HepG2 (cell line): Measurements from ENCODE around the gene PBOV1. TPM values are rescaled to one million over a fixed set of nuclear protein-coding genes. Genes with fewer than 3 reads are reported as not detected.

Experiments
- ELF1 ChIP-seq: sonication (generic); formaldehyde crosslinking; IDR thresholded peaks from 2 replicates; pipeline ENCODE4 v1.4.0; 2020; ENCODE audit warnings: missing genetic modification reagents
- ELF3 ChIP-seq: IDR thresholded peaks from 2 replicates; pipeline ENCODE4 v1.6.1; 2016; ENCODE audit warnings: missing genetic modification reagents, missing compliant biosample characterization
- FOXK2 ChIP-seq: fragments of 450-650 bp; IDR thresholded peaks from 2 replicates; pipeline ENCODE4 v1.6.1; 2016
- GABPB1 ChIP-seq: IDR thresholded peaks from 2 replicates; pipeline ENCODE4 v1.6.1; 2016; ENCODE audit warnings: mild to moderate bottlenecking, missing genetic modification reagents, moderate library complexity, missing compliant biosample characterization
- GZF1 ChIP-seq: sonication (generic); formaldehyde crosslinking; IDR thresholded peaks from 2 replicates; pipeline ENCODE4 v1.5.1; 2020; ENCODE audit warnings: mild to moderate bottlenecking, missing genetic modification reagents
- HOXD1 ChIP-seq: sonication (generic); formaldehyde crosslinking; IDR thresholded peaks from 2 replicates; pipeline ENCODE4 v1.5.0; 2020; ENCODE audit warnings: missing genetic modification reagents
- KLF12 ChIP-seq: sonication (generic); formaldehyde crosslinking; IDR thresholded peaks from 2 replicates; pipeline ENCODE4 v1.4.0; 2020; ENCODE audit warnings: missing genetic modification reagents, borderline replicate concordance
- KMT2B ChIP-seq: IDR thresholded peaks from 2 replicates; pipeline ENCODE4 v1.6.1; 2016; ENCODE audit warnings: missing genetic modification reagents, missing compliant biosample characterization
- MED1 ChIP-seq: sonication (generic); formaldehyde crosslinking; IDR thresholded peaks from 2 replicates; pipeline ENCODE4 v1.4.0; 2020; ENCODE audit warnings: missing genetic modification reagents
- MEF2D ChIP-seq: sonication (generic); formaldehyde crosslinking; IDR thresholded peaks from 2 replicates; pipeline ENCODE4 v1.5.1; 2020; ENCODE audit warnings: mild to moderate bottlenecking, missing genetic modification reagents
- MZF1 ChIP-seq: sonication (generic); formaldehyde crosslinking; IDR thresholded peaks from 2 replicates; pipeline ENCODE4 v1.8.1; 2023; ENCODE audit warnings: mild to moderate bottlenecking, missing genetic modification reagents, borderline replicate concordance
- NFIB ChIP-seq: sonication (generic); formaldehyde crosslinking; IDR thresholded peaks from 2 replicates; pipeline ENCODE4 v1.9.0; 2021; ENCODE audit warnings: missing genetic modification reagents, mild to moderate bottlenecking, borderline replicate concordance
- PCBP1 ChIP-seq: fragments of 200-400 bp; formaldehyde crosslinking; IDR thresholded peaks from 2 replicates; pipeline ENCODE4 v1.6.1; 2017; ENCODE audit warnings: mild to moderate bottlenecking, low read depth, low read length, borderline replicate concordance
- POGZ ChIP-seq: sonication (generic); formaldehyde crosslinking; IDR thresholded peaks from 2 replicates; pipeline ENCODE4 v1.4.0; 2020; ENCODE audit warnings: mild to moderate bottlenecking, missing genetic modification reagents
- RCOR2 ChIP-seq: IDR thresholded peaks from 2 replicates; pipeline ENCODE4 v1.6.1; 2016; ENCODE audit warnings: missing biosample characterization, missing genetic modification reagents
- SALL1 ChIP-seq: sonication (generic); formaldehyde crosslinking; IDR thresholded peaks from 2 replicates; pipeline ENCODE4 v1.8.0; 2022; ENCODE audit warnings: mild to moderate bottlenecking, missing genetic modification reagents
- SIX1 ChIP-seq: sonication (generic); formaldehyde crosslinking; IDR thresholded peaks from 2 replicates; pipeline ENCODE4 v1.4.0; 2020; ENCODE audit warnings: missing genetic modification reagents, borderline replicate concordance
- SOX5 ChIP-seq: IDR thresholded peaks from 2 replicates; pipeline ENCODE4 v1.6.1; 2016; ENCODE audit warnings: borderline replicate concordance
- TEAD3 ChIP-seq: optimal IDR thresholded peaks from 2 replicates; pipeline ENCODE3; 2016; ENCODE audit warnings: borderline replicate concordance
- WIZ ChIP-seq: sonication (generic); formaldehyde crosslinking; IDR thresholded peaks from 2 replicates; pipeline ENCODE4 v1.5.1; 2020; ENCODE audit warnings: mild to moderate bottlenecking, missing genetic modification reagents
- polyA plus RNA-seq, 8 experiments: library from polyadenylated mRNA; depleted of rRNA in 3 of 8; stranded (reverse) in 7 of 8; unstranded in 1 of 8; fragments of >200 nt; fragmentation: Illumina TruSeq in 4 of 8; extraction: Trizol in 4 of 8; gene quantifications; 2 replicates each; pipeline versions ENCODE4 v1.2.1 to v1.2.3, GENCODE V29; 2011 to 2016; ENCODE audit warnings: low read depth in 4 of 8, missing spikeins in 1 of 8, mixed read lengths in 1 of 8; ENCODE audit not compliant: insufficient read depth in 1 of 8
- total RNA-seq, 5 experiments: library from RNA; depleted of rRNA; stranded (reverse); fragments of >200 nt; fragmentation: Illumina TruSeq; extraction: Trizol; gene quantifications; 2 replicates each; pipeline ENCODE4 v1.2.3, GENCODE V29; 2016; ENCODE audit warnings: low read depth in 1 of 5
- TF ChIP-seq, protein P1 (sequence below): sonication (generic); formaldehyde crosslinking; IDR thresholded peaks from 2 replicates; pipeline ENCODE4 v1.9.0; 2021; ENCODE audit warnings: missing genetic modification reagents, borderline replicate concordance
- TF ChIP-seq, protein P2 (sequence below): sonication (generic); formaldehyde crosslinking; conservative IDR thresholded peaks from 2 replicates; pipeline ENCODE4 v1.4.0; 2020; ENCODE audit warnings: mild to moderate bottlenecking, missing genetic modification reagents, moderate library complexity
- TF ChIP-seq, protein P3 (sequence below): sonication (generic); formaldehyde crosslinking; IDR thresholded peaks from 2 replicates; pipeline ENCODE4 v1.4.0; 2020; ENCODE audit warnings: missing genetic modification reagents

PBOV1 gene
- total and polyA plus RNA-seq, 2 of the 13 experiments (the other 11 are each of a cell fraction or from before 2014, with no cell fraction given) = not detected

DNA sequence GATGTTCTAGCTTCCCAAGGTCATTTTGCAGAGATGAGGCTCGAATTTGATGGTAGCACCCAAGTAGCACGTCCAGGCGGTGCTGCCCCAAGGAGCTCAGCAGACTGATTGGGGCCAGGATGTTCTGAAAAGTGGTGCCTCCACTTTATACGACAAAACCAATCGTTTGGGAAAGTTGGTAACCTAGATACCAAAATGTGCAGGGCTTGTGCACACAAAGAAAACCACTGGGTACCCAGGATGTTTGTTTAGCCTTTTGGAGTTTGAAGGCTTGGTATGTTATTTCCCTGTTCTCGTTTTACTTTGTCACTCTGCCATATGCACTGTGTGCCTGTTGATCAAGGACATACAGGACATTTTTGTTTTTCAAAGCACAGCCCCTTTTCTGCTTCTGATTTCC is 40.7 kb upstream of the PBOV1 start (continued):
- TF ChIP-seq ELF1 (CRISPR knock-in tag) (no peak), MEF2D (CRISPR knock-in tag) (0 out of 2 replicates have a peak, but pooled peaks have one; percentile 22), RCOR2 (CRISPR knock-in tag) (peak; percentile 58), WIZ (CRISPR knock-in tag) (0 out of 2 replicates have a peak, but pooled peaks have one; percentile 41), GABPB1 (no peak), TEAD3 (CRISPR knock-in tag) (peak; percentile 93), PCBP1 (no peak), HOXD1 (CRISPR knock-in tag) (no peak), POGZ (CRISPR knock-in tag) (peak; percentile 49; the same call in 1 of the 2 replicates), FOXK2 (no peak), KMT2B (CRISPR knock-in tag) (no peak), SALL1 (CRISPR knock-in tag) (peak; percentile 73), NFIB (no peak), GZF1 (CRISPR knock-in tag) (no peak), SOX5 (CRISPR knock-in tag) (peak; percentile 86), MZF1 (no peak), KLF12 (CRISPR knock-in tag) (no peak), MED1 (CRISPR knock-in tag) (peak; percentile 69), ELF3 (CRISPR knock-in tag) (peak; percentile 97), SIX1 (CRISPR knock-in tag) (peak; percentile 27; the same call in 1 of the 2 replicates)
- TF ChIP-seq, protein P1, sequence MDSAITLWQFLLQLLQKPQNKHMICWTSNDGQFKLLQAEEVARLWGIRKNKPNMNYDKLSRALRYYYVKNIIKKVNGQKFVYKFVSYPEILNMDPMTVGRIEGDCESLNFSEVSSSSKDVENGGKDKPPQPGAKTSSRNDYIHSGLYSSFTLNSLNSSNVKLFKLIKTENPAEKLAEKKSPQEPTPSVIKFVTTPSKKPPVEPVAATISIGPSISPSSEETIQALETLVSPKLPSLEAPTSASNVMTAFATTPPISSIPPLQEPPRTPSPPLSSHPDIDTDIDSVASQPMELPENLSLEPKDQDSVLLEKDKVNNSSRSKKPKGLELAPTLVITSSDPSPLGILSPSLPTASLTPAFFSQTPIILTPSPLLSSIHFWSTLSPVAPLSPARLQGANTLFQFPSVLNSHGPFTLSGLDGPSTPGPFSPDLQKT (CRISPR knock-in tag) = no peak
- TF ChIP-seq, protein P2, sequence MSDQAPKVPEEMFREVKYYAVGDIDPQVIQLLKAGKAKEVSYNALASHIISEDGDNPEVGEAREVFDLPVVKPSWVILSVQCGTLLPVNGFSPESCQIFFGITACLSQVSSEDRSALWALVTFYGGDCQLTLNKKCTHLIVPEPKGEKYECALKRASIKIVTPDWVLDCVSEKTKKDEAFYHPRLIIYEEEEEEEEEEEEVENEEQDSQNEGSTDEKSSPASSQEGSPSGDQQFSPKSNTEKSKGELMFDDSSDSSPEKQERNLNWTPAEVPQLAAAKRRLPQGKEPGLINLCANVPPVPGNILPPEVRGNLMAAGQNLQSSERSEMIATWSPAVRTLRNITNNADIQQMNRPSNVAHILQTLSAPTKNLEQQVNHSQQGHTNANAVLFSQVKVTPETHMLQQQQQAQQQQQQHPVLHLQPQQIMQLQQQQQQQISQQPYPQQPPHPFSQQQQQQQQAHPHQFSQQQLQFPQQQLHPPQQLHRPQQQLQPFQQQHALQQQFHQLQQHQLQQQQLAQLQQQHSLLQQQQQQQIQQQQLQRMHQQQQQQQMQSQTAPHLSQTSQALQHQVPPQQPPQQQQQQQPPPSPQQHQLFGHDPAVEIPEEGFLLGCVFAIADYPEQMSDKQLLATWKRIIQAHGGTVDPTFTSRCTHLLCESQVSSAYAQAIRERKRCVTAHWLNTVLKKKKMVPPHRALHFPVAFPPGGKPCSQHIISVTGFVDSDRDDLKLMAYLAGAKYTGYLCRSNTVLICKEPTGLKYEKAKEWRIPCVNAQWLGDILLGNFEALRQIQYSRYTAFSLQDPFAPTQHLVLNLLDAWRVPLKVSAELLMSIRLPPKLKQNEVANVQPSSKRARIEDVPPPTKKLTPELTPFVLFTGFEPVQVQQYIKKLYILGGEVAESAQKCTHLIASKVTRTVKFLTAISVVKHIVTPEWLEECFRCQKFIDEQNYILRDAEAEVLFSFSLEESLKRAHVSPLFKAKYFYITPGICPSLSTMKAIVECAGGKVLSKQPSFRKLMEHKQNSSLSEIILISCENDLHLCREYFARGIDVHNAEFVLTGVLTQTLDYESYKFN = peak; percentile 85
- TF ChIP-seq, protein P3, sequence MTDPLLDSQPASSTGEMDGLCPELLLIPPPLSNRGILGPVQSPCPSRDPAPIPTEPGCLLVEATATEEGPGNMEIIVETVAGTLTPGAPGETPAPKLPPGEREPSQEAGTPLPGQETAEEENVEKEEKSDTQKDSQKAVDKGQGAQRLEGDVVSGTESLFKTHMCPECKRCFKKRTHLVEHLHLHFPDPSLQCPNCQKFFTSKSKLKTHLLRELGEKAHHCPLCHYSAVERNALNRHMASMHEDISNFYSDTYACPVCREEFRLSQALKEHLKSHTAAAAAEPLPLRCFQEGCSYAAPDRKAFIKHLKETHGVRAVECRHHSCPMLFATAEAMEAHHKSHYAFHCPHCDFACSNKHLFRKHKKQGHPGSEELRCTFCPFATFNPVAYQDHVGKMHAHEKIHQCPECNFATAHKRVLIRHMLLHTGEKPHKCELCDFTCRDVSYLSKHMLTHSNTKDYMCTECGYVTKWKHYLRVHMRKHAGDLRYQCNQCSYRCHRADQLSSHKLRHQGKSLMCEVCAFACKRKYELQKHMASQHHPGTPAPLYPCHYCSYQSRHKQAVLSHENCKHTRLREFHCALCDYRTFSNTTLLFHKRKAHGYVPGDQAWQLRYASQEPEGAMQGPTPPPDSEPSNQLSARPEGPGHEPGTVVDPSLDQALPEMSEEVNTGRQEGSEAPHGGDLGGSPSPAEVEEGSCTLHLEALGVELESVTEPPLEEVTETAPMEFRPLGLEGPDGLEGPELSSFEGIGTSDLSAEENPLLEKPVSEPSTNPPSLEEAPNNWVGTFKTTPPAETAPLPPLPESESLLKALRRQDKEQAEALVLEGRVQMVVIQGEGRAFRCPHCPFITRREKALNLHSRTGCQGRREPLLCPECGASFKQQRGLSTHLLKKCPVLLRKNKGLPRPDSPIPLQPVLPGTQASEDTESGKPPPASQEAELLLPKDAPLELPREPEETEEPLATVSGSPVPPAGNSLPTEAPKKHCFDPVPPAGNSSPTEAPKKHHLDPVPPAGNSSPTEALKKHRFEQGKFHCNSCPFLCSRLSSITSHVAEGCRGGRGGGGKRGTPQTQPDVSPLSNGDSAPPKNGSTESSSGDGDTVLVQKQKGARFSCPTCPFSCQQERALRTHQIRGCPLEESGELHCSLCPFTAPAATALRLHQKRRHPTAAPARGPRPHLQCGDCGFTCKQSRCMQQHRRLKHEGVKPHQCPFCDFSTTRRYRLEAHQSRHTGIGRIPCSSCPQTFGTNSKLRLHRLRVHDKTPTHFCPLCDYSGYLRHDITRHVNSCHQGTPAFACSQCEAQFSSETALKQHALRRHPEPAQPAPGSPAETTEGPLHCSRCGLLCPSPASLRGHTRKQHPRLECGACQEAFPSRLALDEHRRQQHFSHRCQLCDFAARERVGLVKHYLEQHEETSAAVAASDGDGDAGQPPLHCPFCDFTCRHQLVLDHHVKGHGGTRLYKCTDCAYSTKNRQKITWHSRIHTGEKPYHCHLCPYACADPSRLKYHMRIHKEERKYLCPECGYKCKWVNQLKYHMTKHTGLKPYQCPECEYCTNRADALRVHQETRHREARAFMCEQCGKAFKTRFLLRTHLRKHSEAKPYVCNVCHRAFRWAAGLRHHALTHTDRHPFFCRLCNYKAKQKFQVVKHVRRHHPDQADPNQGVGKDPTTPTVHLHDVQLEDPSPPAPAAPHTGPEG (CRISPR knock-in tag) = no peak
